GM21381 (cell line): Measurements from ENCODE around the gene DNM1.
"Not testable (repeated sequence)": the region's sequence is repeated elsewhere in the genome, so short reads cannot be mapped to it uniquely, and the experiment has no call there.

Source experiments
- ATAC-seq: cut with Tn5 transposase; IDR thresholded peaks from one replicate; pipeline ENCODE4 v1.9.1; 2021; ENCODE audit warnings: mild to moderate bottlenecking, moderate library complexity; ENCODE audit not compliant: unreplicated experiment

DNM1 gene

DNA sequence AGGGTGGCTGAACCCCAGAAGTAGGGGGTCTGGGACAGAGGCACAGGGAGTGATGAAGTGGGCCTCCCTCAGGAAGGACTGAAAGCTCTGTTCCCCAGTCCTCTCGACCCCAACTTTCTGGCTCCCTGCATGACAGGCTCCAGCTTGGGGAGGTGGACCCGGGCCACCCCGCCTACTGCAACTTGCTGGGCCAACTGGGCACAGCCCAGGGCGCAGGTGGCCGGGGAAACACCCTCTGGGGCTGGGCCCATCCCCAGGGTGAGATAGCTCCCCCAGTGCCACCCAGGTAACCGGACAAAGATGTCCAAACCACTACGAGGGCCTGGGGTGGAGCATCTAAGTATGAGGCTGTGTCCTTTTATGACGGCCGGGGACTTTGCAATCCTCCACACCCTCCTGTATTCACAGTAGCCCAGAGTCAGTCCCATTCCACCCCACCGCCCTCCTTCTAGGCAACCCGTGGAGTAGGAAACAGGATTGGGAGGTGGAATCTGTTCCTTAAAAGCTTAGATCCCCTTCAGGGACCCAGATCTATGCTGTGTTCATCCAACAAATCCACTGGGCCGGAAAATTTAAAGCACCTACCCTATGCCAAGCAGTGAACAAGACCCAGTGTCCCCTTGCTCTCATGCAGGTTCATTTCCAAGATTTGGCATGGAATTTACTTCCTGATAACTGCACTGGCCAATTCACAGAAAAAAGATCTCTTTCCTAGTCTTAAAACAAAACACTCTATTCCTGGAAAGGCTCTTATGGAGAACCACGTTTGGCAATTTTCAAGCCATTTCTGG is 19.9 kb downstream of the DNM1 start:
- ATAC-seq: no peak

DNA sequence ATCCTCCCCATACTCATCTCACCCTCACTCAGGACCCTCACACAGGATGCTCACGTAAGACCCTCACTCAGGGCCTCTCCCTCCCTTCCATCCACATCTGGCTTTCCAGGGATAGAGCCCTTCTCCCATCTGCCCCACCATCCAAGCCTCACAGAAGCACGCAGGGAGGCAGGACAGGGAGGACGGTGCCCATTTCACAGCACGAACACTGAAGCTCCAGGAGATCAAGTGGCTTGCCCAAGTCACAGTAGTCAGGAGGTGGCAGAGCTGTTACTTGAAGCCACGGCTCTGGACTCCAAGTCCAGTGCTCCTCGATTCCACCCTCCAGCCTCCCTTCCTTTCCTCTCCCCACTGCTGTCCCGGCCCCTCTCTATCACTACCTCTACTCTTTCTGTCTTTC is 21.7 kb downstream of the DNM1 start:
- ATAC-seq: no peak

DNA sequence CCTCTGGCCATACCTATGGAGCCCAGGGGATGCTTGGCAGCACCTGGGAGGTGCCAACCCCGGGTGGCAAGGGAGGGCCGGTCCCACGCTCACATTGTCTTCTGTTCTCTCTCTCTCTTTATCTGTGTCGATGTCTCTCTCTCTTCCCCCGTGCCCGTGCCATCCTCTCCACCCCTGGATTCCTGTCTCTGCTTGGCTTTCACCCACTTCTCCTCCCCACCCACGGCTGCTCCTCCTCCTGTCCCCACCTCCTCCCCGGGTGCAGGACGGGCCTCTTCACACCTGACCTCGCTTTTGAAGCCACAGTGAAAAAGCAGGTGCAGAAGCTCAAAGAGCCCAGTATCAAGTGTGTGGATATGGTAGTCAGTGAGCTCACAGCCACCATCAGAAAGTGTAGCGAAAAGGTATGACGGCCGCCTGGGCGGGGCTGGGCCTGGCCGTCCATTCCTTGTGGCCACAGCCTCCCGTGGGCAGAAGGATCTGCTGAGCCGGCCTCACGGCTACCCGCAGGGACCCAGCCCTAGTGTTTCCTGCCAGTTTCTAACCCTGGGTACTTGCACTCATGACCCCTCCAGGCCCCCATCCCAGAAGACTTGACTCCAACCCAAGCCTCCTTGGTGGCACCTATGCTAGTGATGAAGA is 22.7 kb downstream of the DNM1 start:
- no peak for ATAC-seq

DNA sequence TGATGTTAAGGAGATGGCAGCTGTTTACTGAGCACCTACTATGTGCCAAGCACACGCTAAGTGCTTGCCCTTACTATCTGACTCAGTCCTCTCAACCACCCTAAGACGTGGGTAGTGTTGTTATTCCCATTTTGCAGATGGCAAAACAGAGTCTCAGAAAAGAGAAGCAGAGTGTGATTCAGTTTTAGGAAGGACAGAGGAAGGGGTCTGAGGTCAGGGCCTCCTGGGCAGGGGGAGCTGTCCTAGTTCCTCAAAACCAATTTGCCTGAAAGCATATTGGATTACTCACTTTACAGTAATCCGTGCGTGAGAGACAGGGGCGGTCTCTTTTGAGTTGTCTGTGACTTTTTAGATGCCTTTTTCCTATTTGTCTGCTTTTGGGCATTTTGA is 23.2 kb downstream of the DNM1 start:
- ATAC-seq: no peak

GRCh38 chr9:128230897-128231296 is 27.7 kb downstream of the DNM1 start:
- not testable (repeated sequence) for ATAC-seq

- ATAC-seq: no peak
These were observed 28.7 kb downstream of the DNM1 start for GRCh38 chr9:128231638-128232527.

- no peak for ATAC-seq
These were observed 29.6 kb downstream of the DNM1 start for GRCh38 chr9:128232528-128233428.

- ATAC-seq: no peak
These were observed 30.7 kb downstream of the DNM1 start for GRCh38 chr9:128233817-128234406.

DNA sequence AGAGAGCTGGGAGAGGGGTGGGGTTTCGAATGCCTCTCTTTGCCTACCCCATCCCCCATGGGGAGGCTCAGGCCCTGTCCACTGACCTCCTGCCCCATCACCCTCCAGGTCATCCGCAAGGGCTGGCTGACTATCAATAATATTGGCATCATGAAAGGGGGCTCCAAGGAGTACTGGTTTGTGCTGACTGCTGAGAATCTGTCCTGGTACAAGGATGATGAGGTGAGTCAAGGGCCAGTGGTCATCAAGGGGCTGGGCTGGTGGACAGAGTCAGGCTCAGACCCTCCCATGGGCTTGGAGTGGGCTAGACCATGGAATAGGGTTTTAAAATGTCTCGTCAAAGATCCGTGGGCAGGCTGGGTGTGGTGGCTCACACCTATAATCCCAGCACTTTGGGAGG is 38.9 kb downstream of the DNM1 start:
- ATAC-seq: no peak

DNA sequence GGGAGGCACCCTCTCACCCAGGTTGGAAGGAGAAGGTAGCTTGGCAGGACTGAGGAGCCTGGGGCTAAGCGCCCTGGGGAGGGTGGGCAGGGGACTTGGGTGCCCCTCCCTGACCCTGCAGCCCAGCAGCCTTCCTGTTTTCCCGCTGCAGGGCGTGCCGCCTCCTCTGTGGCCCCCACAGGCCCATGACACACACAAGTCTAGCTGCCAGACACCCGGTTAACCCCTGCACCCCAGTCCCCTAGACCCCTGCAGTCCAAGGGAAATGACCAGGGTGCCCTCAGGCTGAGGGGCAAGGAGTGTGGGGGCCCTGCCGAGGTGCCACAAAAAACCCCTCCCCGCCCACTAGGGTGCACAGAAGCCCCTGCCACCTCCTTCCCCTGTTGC is 39.6 kb downstream of the DNM1 start:
- ATAC-seq: no peak

- ATAC-seq: no peak
These were observed 40.2 kb downstream of the DNM1 start for GRCh38 chr9:128243215-128244018.

DNA sequence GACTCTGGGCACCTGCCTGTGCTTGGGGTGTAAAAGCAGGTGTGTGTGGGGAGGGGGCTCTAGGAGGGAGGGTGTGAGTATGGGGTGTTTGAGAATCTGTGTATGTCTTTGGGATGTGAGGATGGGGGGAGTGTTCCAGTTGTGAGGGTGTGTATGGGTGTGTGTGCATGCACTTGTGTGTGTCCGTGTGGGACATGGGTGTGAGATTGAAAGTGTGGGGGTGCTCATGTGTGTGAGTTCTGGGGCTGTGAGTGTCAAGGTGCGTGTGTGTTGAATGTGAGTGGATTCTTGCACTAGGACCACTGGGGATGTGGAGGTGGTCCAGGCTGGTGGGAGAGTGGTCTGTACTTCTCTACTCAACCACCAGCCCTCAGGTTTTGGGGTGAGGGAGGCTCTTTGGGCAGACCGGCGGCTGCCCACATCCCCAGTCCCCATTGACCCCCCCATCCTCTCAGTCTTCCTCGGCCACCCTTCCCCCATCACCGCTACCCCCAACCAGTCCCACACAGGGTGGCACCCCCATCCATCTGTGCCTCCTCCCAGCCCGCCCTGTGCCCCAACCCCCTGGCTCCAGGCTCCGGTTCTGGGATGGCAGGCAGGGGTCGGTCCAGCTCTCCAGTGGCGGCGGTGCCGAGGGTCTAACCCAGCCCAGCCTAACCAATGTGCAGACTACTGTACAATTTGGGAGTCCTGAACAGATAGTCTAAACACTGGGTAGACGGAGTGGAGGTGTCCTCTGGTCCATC is 41.1 kb downstream of the DNM1 start:
- ATAC-seq: no peak

DNA sequence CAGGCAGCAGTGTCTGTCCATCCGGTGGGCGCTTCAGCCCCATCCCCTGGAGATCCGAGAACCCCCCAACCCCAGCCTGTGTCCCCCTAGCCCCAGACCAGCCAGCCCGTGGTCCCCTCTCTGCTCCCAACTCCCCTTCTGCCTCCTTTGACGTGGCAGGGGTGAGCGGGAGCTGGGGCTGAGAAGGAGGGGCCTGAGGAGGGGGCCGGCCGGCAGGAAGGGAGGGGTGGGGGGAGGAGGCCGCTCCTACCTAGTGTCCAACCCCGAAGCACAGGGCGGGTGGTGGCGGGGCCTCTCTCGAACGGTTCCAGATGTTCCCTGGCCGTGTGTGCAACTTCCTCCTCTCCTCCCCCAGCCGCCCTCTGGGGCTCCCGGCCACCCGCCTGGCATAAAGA is 41.7 kb downstream of the DNM1 start:
- ATAC-seq: no peak

- ATAC-seq: no peak
These were observed 42.4 kb downstream of the DNM1 start for GRCh38 chr9:128245421-128246151.

GRCh38 chr9:128246471-128246870 is 43.3 kb downstream of the DNM1 start:
- no peak for ATAC-seq

DNA sequence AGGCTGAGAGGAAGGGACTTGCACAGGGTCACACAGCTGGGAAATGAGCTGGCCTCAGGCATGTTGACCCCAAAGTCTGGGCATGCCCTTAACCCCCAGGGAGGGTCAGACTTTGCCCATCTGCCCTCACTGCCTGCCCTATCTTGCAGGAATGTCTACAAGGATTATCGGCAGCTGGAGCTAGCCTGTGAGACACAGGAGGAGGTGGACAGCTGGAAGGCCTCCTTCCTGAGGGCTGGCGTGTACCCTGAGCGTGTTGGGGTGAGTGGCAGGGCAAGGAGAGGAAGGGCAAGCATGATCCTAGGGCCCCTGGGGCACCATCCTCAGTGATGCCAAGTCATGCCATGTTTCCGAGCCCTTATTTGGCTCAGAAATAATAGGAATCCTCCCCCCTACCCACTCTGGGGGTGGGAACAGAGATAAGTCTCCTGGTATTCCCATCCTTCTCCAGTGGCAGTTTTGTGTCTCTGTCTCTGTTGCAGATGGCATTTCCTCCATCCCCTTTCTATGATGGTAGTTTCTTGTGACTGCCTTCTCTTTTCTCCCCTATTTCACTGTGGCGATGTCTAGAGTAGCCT is 44.1 kb downstream of the DNM1 start:
- ATAC-seq: no peak

- no peak for ATAC-seq
These were observed 46.4 kb downstream of the DNM1 start for GRCh38 chr9:128249558-128249907.
